Left ventricle myocardium inferior (tissue), 1 donor: Measurements from ENCODE around the gene SLC29A4. TPM values are rescaled to one million over a fixed set of nuclear protein-coding genes. Genes with fewer than 3 reads are reported as not detected.
"Not testable (repeated sequence)": the region's sequence is repeated elsewhere in the genome, so short reads cannot be mapped to it uniquely, and the experiment has no call there.

Source experiments
- DNase-seq: peaks from one replicate; pipeline ENCODE4 v3.0.0-alpha.2; 2020
- H3K27ac ChIP-seq: fragments of 200-600 bp; replicated peaks from 2 replicates; pipeline ENCODE4 v1.8.0; 2021
- H3K27me3 ChIP-seq: fragments of 200-600 bp; 2 replicates; pipeline ENCODE4 v1.8.0; 2021; ENCODE audit warnings: low read depth
- H3K36me3 ChIP-seq: fragments of 200-600 bp; 2 replicates; pipeline ENCODE4 v1.8.0; 2021
- H3K4me1 ChIP-seq: fragments of 200-600 bp; 2 replicates; pipeline ENCODE4 v1.8.0; 2021
- H3K4me3 ChIP-seq: fragments of 200-600 bp; 2 replicates; pipeline ENCODE4 v1.8.0; 2021; ENCODE audit warnings: mild to moderate bottlenecking, moderate library complexity
- H3K9me3 ChIP-seq: fragments of 200-600 bp; replicated peaks from 2 replicates; pipeline ENCODE4 v1.8.0; 2021
- CTCF ChIP-seq: fragments of 200-600 bp; IDR thresholded peaks from 2 replicates; pipeline ENCODE4 v1.8.0; 2021; ENCODE audit warnings: antibody characterized with exemption, mild to moderate bottlenecking, borderline replicate concordance
- intact Hi-C: fragments of 100-400 bp; cut with micrococcal nuclease; formaldehyde crosslinking; loops from one replicate; pipeline ENCODE4 v1.11.0; 2022
- total RNA-seq: library from RNA; stranded (reverse); fragmentation: NEBNext Ultra II Directional; extraction: Animal tissue kit (Norgen Biotek cat#: 25700); gene quantifications from one replicate; pipeline ENCODE4 v1.2.1, GENCODE V29; 2021
- donor health status: DM: no; HTN: yes; CAD: no; lungs with severe emphysema.

SLC29A4 gene
- total RNA-seq, 1 donor from 2014 or later, result 3.7 TPM

GRCh38 chr7:5265320-5266190, 17.2 kb upstream of the SLC29A4 start:
- H3K4me1 ChIP-seq, result no peaks in the 10 kb centered on the region
- no peaks in the 10 kb centered on the region for H3K36me3 ChIP-seq
- no peak for TF ChIP-seq CTCF
- H3K27me3 ChIP-seq, result peaks cover 19% of the 10 kb centered on the region
- no peak overlapping the region for H3K4me3 ChIP-seq
- no peak overlapping the region for H3K27ac ChIP-seq
- intact Hi-C loops, result no loop called here
- no peaks in the 10 kb centered on the region for H3K9me3 ChIP-seq
- DNase-seq, result no peak

- Histone ChIP-seq H3K36me3 (no peaks in the 10 kb centered on the region), H3K4me1 (no peaks in the 10 kb centered on the region), H3K9me3 (no peaks in the 10 kb centered on the region), H3K4me3 (no peak overlapping the region), H3K27ac (no peak overlapping the region), H3K27me3 (peaks cover 19% of the 10 kb centered on the region)
- no peak for DNase-seq
- TF ChIP-seq CTCF, result no peak
- intact Hi-C loops, result no loop called here
Measured at GRCh38 chr7:5266191-5267028, 16.3 kb upstream of the SLC29A4 start.

GRCh38 chr7:5267829-5268228, 14.9 kb upstream of the SLC29A4 start:
- H3K4me1 ChIP-seq, intact Hi-C loops, H3K9me3 ChIP-seq, H3K36me3 ChIP-seq, H3K4me3 ChIP-seq, DNase-seq, H3K27ac ChIP-seq: not testable (repeated sequence)
- peaks cover 19% of the 10 kb centered on the region for H3K27me3 ChIP-seq

- H3K4me3 ChIP-seq, H3K27ac ChIP-seq, H3K36me3 ChIP-seq, H3K4me1 ChIP-seq, intact Hi-C loops, DNase-seq, H3K9me3 ChIP-seq: not testable (repeated sequence)
- peaks cover 32% of the 10 kb centered on the region for H3K27me3 ChIP-seq
Measured at GRCh38 chr7:5269992-5270657, 12.6 kb upstream of the SLC29A4 start.

GRCh38 chr7:5270788-5271187, 12.0 kb upstream of the SLC29A4 start:
- intact Hi-C loops, result no loop called here
- Histone ChIP-seq H3K9me3 (no peaks in the 10 kb centered on the region), H3K4me1 (peaks cover 4% of the 10 kb centered on the region), H3K36me3 (no peaks in the 10 kb centered on the region), H3K27me3 (peaks cover 26% of the 10 kb centered on the region), H3K27ac (no peak overlapping the region), H3K4me3 (no peak overlapping the region)
- DNase-seq, result no peak
- no peak for TF ChIP-seq CTCF

- H3K36me3 ChIP-seq, H3K4me3 ChIP-seq, H3K27ac ChIP-seq, DNase-seq, intact Hi-C loops, H3K4me1 ChIP-seq, H3K9me3 ChIP-seq: not testable (repeated sequence)
- H3K27me3 ChIP-seq, result peaks cover 18% of the 10 kb centered on the region
Measured at GRCh38 chr7:5273831-5274405, 8.8 kb upstream of the SLC29A4 start.
